ENCODE measurements around the gene RPL36.

- TF ChIP-seq POLR2A (IDR thresholded peaks at IDR 0.05; ENCODE audit: low read depth, low read length) (no peak), POLR2AphosphoS5 (IDR thresholded peaks at IDR 0.05; ENCODE audit: low read depth, low read length) (no peak), POU2F2 (IDR thresholded peaks at IDR 0.05; ENCODE audit: low read depth, low read length) (no peak), TAF1 (IDR thresholded peaks at IDR 0.05; ENCODE audit: low read depth, low read length) (no peak), SPI1 (IDR thresholded peaks at IDR 0.05; ENCODE audit: low read depth, low read length) (no peak)
These were observed 10.6 kb upstream of the RPL36 start for GRCh38 chr19:5679289-5680083.

Measured in GM12891 (cell line).